Measurements from ENCODE around the gene AHDC1.

The AHDC1 gene

DNA sequence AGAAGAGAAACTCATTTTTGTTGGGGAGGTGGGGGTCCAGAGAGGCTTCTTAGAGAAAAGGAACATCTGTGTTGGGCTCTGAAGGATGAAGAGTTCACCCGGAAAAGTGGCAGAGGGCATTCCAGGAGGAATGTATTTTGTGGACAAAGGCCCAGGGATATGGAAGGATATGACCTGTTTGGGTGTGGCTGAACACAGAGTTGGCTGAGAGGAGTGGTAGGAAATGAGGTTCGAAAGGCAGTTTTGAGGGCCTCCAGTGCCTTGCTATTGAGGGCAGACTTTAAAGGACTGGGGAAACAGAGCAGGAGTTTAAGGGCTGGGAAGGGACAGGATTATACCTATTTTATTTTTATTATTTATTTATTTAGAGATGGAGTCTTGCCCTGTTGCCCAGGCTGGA is 86.6 kb downstream of the AHDC1 start:
- Histone ChIP-seq H3K9ac (ENCODE audit: low read length) (no peak overlapping the region), H2AFZ (ENCODE audit: low read length) (no peak overlapping the region), H4K20me1 (ENCODE audit: insufficient read depth, low read length) (no peaks in the 10 kb centered on the region), H3K36me3 (replicated peaks; ENCODE audit: insufficient read depth, low read length) (no peaks in the 10 kb centered on the region), H3K27me3 (replicated peaks; ENCODE audit: insufficient read depth, low read length) (no peaks in the 10 kb centered on the region), H3K9me3 (replicated peaks; ENCODE audit: insufficient read depth, low read length) (no peaks in the 10 kb centered on the region), H3K4me1 (ENCODE audit: low read length) (peaks cover 8% of the 10 kb centered on the region; the same call in 1 of the 2 replicates), H3K4me2 (ENCODE audit: low read depth, low read length) (no peak overlapping the region), H3K9me2 (replicated peaks; ENCODE audit: insufficient read depth, low read length) (no peaks in the 10 kb centered on the region), H3K79me2 (ENCODE audit: low read length) (no peaks in the 10 kb centered on the region), H3K4me3 (ENCODE audit: low read length) (no peak overlapping the region), H3K27ac (ENCODE audit: low read length) (no peak overlapping the region), H3F3A (ENCODE audit: insufficient read depth, low read length) (no peaks in the 10 kb centered on the region)
- TF ChIP-seq CTCF (IDR thresholded peaks at IDR 0.05; ENCODE audit: low read length) = no peak
- no peak for TF ChIP-seq EZH2phosphoT487 (IDR thresholded peaks at IDR 0.05; ENCODE audit: low read length)
- no peak for TF ChIP-seq EZH2 (optimal IDR thresholded peaks at IDR 0.05; ENCODE audit: low read depth, low read length)
- DNase-seq = no peak

DNA sequence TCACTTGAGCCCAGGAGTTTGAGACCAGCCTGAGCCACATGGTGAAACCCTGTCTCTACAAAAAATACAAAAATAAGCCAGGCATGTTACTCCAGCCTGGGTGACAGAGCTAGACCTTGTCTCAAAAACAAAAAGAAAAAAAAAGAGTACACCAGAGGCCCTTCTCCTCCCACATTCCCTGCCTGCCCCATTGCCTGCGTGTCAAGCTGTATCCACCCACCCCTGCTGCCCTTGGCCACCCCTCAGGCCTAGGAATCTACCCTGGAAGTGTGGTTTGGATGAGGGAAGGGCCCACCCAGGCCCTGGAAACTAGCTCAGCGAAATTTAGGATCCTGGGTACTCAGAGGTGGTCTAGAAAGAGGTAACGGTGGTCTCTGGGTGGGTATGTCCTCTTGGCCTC is 88.3 kb downstream of the AHDC1 start:
- H3K4me3 ChIP-seq (ENCODE audit: low read length) = no peak overlapping the region
- H3K27me3 ChIP-seq (replicated peaks; ENCODE audit: insufficient read depth, low read length) = no peaks in the 10 kb centered on the region
- no peaks in the 10 kb centered on the region for H3K79me2 ChIP-seq (ENCODE audit: low read length)
- TF ChIP-seq EZH2phosphoT487 (IDR thresholded peaks at IDR 0.05; ENCODE audit: low read length) (no peak), CTCF (IDR thresholded peaks at IDR 0.05; ENCODE audit: low read length) (no peak), EZH2 (optimal IDR thresholded peaks at IDR 0.05; ENCODE audit: low read depth, low read length) (no peak)
- no peak overlapping the region for H3K27ac ChIP-seq (ENCODE audit: low read length)
- H4K20me1 ChIP-seq (ENCODE audit: insufficient read depth, low read length) = no peaks in the 10 kb centered on the region
- H2AFZ ChIP-seq (ENCODE audit: low read length) = no peak overlapping the region
- H3K9me3 ChIP-seq (replicated peaks; ENCODE audit: insufficient read depth, low read length) = no peaks in the 10 kb centered on the region
- H3K9me2 ChIP-seq (replicated peaks; ENCODE audit: insufficient read depth, low read length) = no peaks in the 10 kb centered on the region
- no peak overlapping the region for H3K9ac ChIP-seq (ENCODE audit: low read length)
- H3K36me3 ChIP-seq (replicated peaks; ENCODE audit: insufficient read depth, low read length) = no peaks in the 10 kb centered on the region
- no peak overlapping the region for H3K4me2 ChIP-seq (ENCODE audit: low read depth, low read length)
- no peak for DNase-seq
- H3K4me1 ChIP-seq (ENCODE audit: low read length) = peaks cover 8% of the 10 kb centered on the region; the same call in 1 of the 2 replicates
- no peaks in the 10 kb centered on the region for H3F3A ChIP-seq (ENCODE audit: insufficient read depth, low read length)

- Histone ChIP-seq H3F3A (ENCODE audit: insufficient read depth, low read length) (no peaks in the 10 kb centered on the region), H3K4me3 (ENCODE audit: low read length) (no peak overlapping the region), H4K20me1 (ENCODE audit: insufficient read depth, low read length) (no peaks in the 10 kb centered on the region), H2AFZ (ENCODE audit: low read length) (no peak overlapping the region), H3K79me2 (ENCODE audit: low read length) (no peaks in the 10 kb centered on the region), H3K27ac (ENCODE audit: low read length) (no peak overlapping the region), H3K4me1 (ENCODE audit: low read length) (peaks cover 8% of the 10 kb centered on the region; the same call in 1 of the 2 replicates), H3K36me3 (replicated peaks; ENCODE audit: insufficient read depth, low read length) (no peaks in the 10 kb centered on the region), H3K9me2 (replicated peaks; ENCODE audit: insufficient read depth, low read length) (no peaks in the 10 kb centered on the region), H3K9ac (ENCODE audit: low read length) (no peak overlapping the region), H3K27me3 (replicated peaks; ENCODE audit: insufficient read depth, low read length) (no peaks in the 10 kb centered on the region), H3K4me2 (ENCODE audit: low read depth, low read length) (no peak overlapping the region), H3K9me3 (replicated peaks; ENCODE audit: insufficient read depth, low read length) (no peaks in the 10 kb centered on the region)
- no peak for DNase-seq
- TF ChIP-seq EZH2 (optimal IDR thresholded peaks at IDR 0.05; ENCODE audit: low read depth, low read length) = no peak
- no peak for TF ChIP-seq EZH2phosphoT487 (IDR thresholded peaks at IDR 0.05; ENCODE audit: low read length)
- TF ChIP-seq CTCF (IDR thresholded peaks at IDR 0.05; ENCODE audit: low read length) = no peak
Observed at GRCh38 chr1:27513958-27514357, 90.0 kb downstream of the AHDC1 start.

Data from MM.1S (cell line).